Cerebellar nuclear complex (tissue), 1 donor: Measurements from ENCODE around the gene RIPOR3.
"Not testable (repeated sequence)": the region's sequence is repeated elsewhere in the genome, so short reads cannot be mapped to it uniquely, and the experiment has no call there.

Source experiments
- DNase-seq, 2 experiments: peaks; one replicate each; lab custom pipeline; 2025; lab: John Stamatoyannopoulos, UW

The RIPOR3 gene

GRCh38 chr20:50680105-50680960 lies 11.0 kb downstream of the RIPOR3 start:
- no peak for DNase-seq

GRCh38 chr20:50679753-50680104 lies 11.6 kb downstream of the RIPOR3 start:
- no peak for DNase-seq

GRCh38 chr20:50678169-50678898 lies 13.0 kb downstream of the RIPOR3 start:
- no peak for DNase-seq

GRCh38 chr20:50676858-50677257 lies 14.5 kb downstream of the RIPOR3 start:
- DNase-seq = no peak

GRCh38 chr20:50676377-50676731 lies 15.0 kb downstream of the RIPOR3 start:
- not testable (repeated sequence) for DNase-seq

- DNase-seq = no peak
These were observed 15.5 kb downstream of the RIPOR3 start for GRCh38 chr20:50675671-50676376.

- no peak for DNase-seq
These were observed 17.1 kb downstream of the RIPOR3 start for GRCh38 chr20:50674138-50674825.

- DNase-seq = no peak
These were observed 17.7 kb downstream of the RIPOR3 start for GRCh38 chr20:50673466-50674137.

GRCh38 chr20:50673146-50673465 lies 18.2 kb downstream of the RIPOR3 start:
- no peak for DNase-seq

GRCh38 chr20:50672400-50673145 lies 18.8 kb downstream of the RIPOR3 start:
- no peak for DNase-seq

- no peak for DNase-seq
These were observed 19.7 kb downstream of the RIPOR3 start for GRCh38 chr20:50671626-50672025.

GRCh38 chr20:50671010-50671409 lies 20.3 kb downstream of the RIPOR3 start:
- DNase-seq = not testable (repeated sequence)

GRCh38 chr20:50670126-50670862 lies 21.0 kb downstream of the RIPOR3 start:
- DNase-seq = no peak

GRCh38 chr20:50668798-50669197 lies 22.5 kb downstream of the RIPOR3 start:
- no peak for DNase-seq

- no peak for DNase-seq
These were observed 23.0 kb downstream of the RIPOR3 start for GRCh38 chr20:50668326-50668725.

GRCh38 chr20:50666709-50667298 lies 24.5 kb downstream of the RIPOR3 start:
- DNase-seq = no peak

- no peak for DNase-seq
These were observed 27.1 kb downstream of the RIPOR3 start for GRCh38 chr20:50664254-50664653.

GRCh38 chr20:50663095-50663821 lies 28.1 kb downstream of the RIPOR3 start:
- DNase-seq = no peak

GRCh38 chr20:50659975-50660670 lies 31.2 kb downstream of the RIPOR3 start:
- no peak for DNase-seq
